HEK293 (cell line): ENCODE measurements around the gene PRPF6.

Experiments used
- CTCF ChIA-PET: fragments of 350-600 bp; formaldehyde crosslinking; extraction: SDS; loops from one replicate; lab custom pipeline; 2021; ENCODE audit warnings: antibody characterized with exemption; lab: Yijun Ruan, JAX
- POLR2A ChIA-PET: fragments of 300-600 bp; formaldehyde crosslinking; extraction: SDS; loops from one replicate; lab custom pipeline; 2020; ENCODE audit warnings: antibody characterized with exemption, inconsistent platforms; lab: Yijun Ruan, JAX
- H3K27ac ChIP-seq: fragments of 200-500 bp; sonication (Bioruptor generic); 2 replicates; pipeline ENCODE4 v1.5.1; 2014; ENCODE audit warnings: low read depth, low read length, control low read depth, inconsistent platforms; ENCODE audit errors: extremely low read depth
- H3K36me3 ChIP-seq, 2 experiments: fragments of 200-500 bp in 1 of 2; sonication (Bioruptor generic) in 1 of 2; 1 replicate in 1 of 2; 2 replicates in 1 of 2; pipeline ENCODE4 v1.5.1; 2014 to 2017; ENCODE audit warnings: inconsistent platforms in 2 of 2, low read length in 2 of 2; ENCODE audit not compliant: control insufficient read depth in 2 of 2, insufficient read depth in 1 of 2
- H3K4me1 ChIP-seq: fragments of 200-500 bp; sonication (Bioruptor generic); 2 replicates; pipeline ENCODE4 v1.5.1; 2014; ENCODE audit warnings: mild to moderate bottlenecking, low read length, inconsistent platforms; ENCODE audit not compliant: control insufficient read depth, insufficient read depth
- H3K4me3 ChIP-seq: 2 replicates; pipeline ENCODE4 v1.5.1; 2011; ENCODE audit warnings: low read depth, mild to moderate bottlenecking, control low read depth, low read length, moderate library complexity
- H3K9me3 ChIP-seq: fragments of 200-500 bp; sonication (Bioruptor generic); 2 replicates; pipeline ENCODE4 v1.5.1; 2014; ENCODE audit warnings: low read depth, low read length, inconsistent platforms; ENCODE audit not compliant: control insufficient read depth, insufficient read depth
- GFI1B ChIP-seq: fragments of 450-650 bp; formaldehyde crosslinking; IDR thresholded peaks from 2 replicates; pipeline ENCODE4 v1.5.1; 2016; ENCODE audit warnings: missing biosample characterization, missing genetic modification characterization
- GLIS1 ChIP-seq: fragments of 450-650 bp; formaldehyde crosslinking; IDR thresholded peaks from 2 replicates; pipeline ENCODE4 v1.5.1; 2016; ENCODE audit warnings: missing biosample characterization, missing genetic modification characterization
- GLIS2 ChIP-seq: fragments of 450-650 bp; formaldehyde crosslinking; IDR thresholded peaks from 2 replicates; pipeline ENCODE4 v1.5.1; 2016; ENCODE audit warnings: missing biosample characterization, missing genetic modification characterization
- MYNN ChIP-seq: fragments of 450-650 bp; formaldehyde crosslinking; IDR thresholded peaks from 2 replicates; pipeline ENCODE4 v1.5.1; 2016; ENCODE audit warnings: missing biosample characterization, missing genetic modification characterization, borderline replicate concordance
- MZF1 ChIP-seq: fragments of 450-650 bp; formaldehyde crosslinking; IDR thresholded peaks from 2 replicates; pipeline ENCODE4 v1.5.1; 2017; ENCODE audit warnings: missing biosample characterization, missing genetic modification characterization, borderline replicate concordance
- RBAK ChIP-seq: fragments of 450-650 bp; formaldehyde crosslinking; IDR thresholded peaks from 2 replicates; pipeline ENCODE4 v1.5.1; 2016; ENCODE audit warnings: missing biosample characterization, missing genetic modification characterization
- SCRT1 ChIP-seq: fragments of 450-650 bp; formaldehyde crosslinking; IDR thresholded peaks from 2 replicates; pipeline ENCODE4 v1.5.1; 2016; ENCODE audit warnings: missing biosample characterization, missing genetic modification characterization, borderline replicate concordance
- WT1 ChIP-seq: fragments of 450-650 bp; formaldehyde crosslinking; IDR thresholded peaks from 2 replicates; pipeline ENCODE4 v1.5.1; 2016; ENCODE audit warnings: missing biosample characterization, missing genetic modification characterization
- ZBTB17 ChIP-seq: fragments of 450-650 bp; formaldehyde crosslinking; IDR thresholded peaks from 2 replicates; pipeline ENCODE4 v1.5.1; 2016; ENCODE audit warnings: missing biosample characterization, missing genetic modification characterization
- ZNF155 ChIP-seq: fragments of 450-650 bp; formaldehyde crosslinking; IDR thresholded peaks from 2 replicates; pipeline ENCODE4 v1.5.1; 2016; ENCODE audit warnings: missing biosample characterization, missing genetic modification characterization
- ZNF16 ChIP-seq: fragments of 450-650 bp; formaldehyde crosslinking; IDR thresholded peaks from 2 replicates; pipeline ENCODE4 v1.5.1; 2016; ENCODE audit warnings: low read depth, missing biosample characterization, missing genetic modification characterization
- ZNF175 ChIP-seq: fragments of 450-650 bp; formaldehyde crosslinking; IDR thresholded peaks from 2 replicates; pipeline ENCODE4 v1.5.1; 2016; ENCODE audit warnings: missing biosample characterization, missing genetic modification characterization
- ZNF18 ChIP-seq: fragments of 450-650 bp; formaldehyde crosslinking; IDR thresholded peaks from 2 replicates; pipeline ENCODE4 v1.5.1; 2016; ENCODE audit warnings: missing biosample characterization, missing genetic modification characterization
- ZNF2 ChIP-seq: fragments of 450-650 bp; formaldehyde crosslinking; IDR thresholded peaks from 2 replicates; pipeline ENCODE4 v1.5.1; 2016; ENCODE audit warnings: missing biosample characterization, missing genetic modification characterization
- ZNF202 ChIP-seq: fragments of 450-650 bp; formaldehyde crosslinking; IDR thresholded peaks from 2 replicates; pipeline ENCODE4 v1.5.1; 2016; ENCODE audit warnings: missing biosample characterization, missing genetic modification characterization, borderline replicate concordance
- ZNF211 ChIP-seq: fragments of 450-650 bp; formaldehyde crosslinking; IDR thresholded peaks from 2 replicates; pipeline ENCODE4 v1.5.1; 2016; ENCODE audit warnings: low read depth, missing biosample characterization, missing genetic modification characterization
- ZNF302 ChIP-seq: fragments of 450-650 bp; formaldehyde crosslinking; IDR thresholded peaks from 2 replicates; pipeline ENCODE4 v1.5.1; 2016; ENCODE audit warnings: missing biosample characterization, missing genetic modification characterization, low read depth
- ZNF544 ChIP-seq: fragments of 450-650 bp; formaldehyde crosslinking; IDR thresholded peaks from 2 replicates; pipeline ENCODE4 v1.5.0; 2017; ENCODE audit warnings: missing biosample characterization, missing genetic modification characterization
- ZNF571 ChIP-seq: fragments of 450-650 bp; formaldehyde crosslinking; IDR thresholded peaks from 2 replicates; pipeline ENCODE4 v1.5.0; 2017; ENCODE audit warnings: missing biosample characterization, missing genetic modification characterization
- ZNF621 ChIP-seq: fragments of 450-650 bp; formaldehyde crosslinking; IDR thresholded peaks from 2 replicates; pipeline ENCODE4 v1.5.1; 2017; ENCODE audit warnings: missing biosample characterization, missing genetic modification characterization
- ZNF701 ChIP-seq: fragments of 450-650 bp; formaldehyde crosslinking; IDR thresholded peaks from 2 replicates; pipeline ENCODE4 v1.5.1; 2016; ENCODE audit warnings: missing biosample characterization, missing genetic modification characterization
- ZNF768 ChIP-seq: fragments of 450-650 bp; formaldehyde crosslinking; IDR thresholded peaks from 2 replicates; pipeline ENCODE4 v1.5.1; 2018; ENCODE audit warnings: missing biosample characterization, mild to moderate bottlenecking, missing genetic modification characterization
- TF ChIP-seq, protein P1 (sequence below): fragments of 450-650 bp; formaldehyde crosslinking; IDR thresholded peaks from 2 replicates; pipeline ENCODE4 v1.5.1; 2016; ENCODE audit warnings: missing biosample characterization, missing genetic modification characterization
- TF ChIP-seq, protein P2 (sequence below): fragments of 450-650 bp; formaldehyde crosslinking; IDR thresholded peaks from 2 replicates; pipeline ENCODE4 v1.5.1; 2017; ENCODE audit warnings: missing biosample characterization, missing genetic modification characterization

The PRPF6 gene

DNA sequence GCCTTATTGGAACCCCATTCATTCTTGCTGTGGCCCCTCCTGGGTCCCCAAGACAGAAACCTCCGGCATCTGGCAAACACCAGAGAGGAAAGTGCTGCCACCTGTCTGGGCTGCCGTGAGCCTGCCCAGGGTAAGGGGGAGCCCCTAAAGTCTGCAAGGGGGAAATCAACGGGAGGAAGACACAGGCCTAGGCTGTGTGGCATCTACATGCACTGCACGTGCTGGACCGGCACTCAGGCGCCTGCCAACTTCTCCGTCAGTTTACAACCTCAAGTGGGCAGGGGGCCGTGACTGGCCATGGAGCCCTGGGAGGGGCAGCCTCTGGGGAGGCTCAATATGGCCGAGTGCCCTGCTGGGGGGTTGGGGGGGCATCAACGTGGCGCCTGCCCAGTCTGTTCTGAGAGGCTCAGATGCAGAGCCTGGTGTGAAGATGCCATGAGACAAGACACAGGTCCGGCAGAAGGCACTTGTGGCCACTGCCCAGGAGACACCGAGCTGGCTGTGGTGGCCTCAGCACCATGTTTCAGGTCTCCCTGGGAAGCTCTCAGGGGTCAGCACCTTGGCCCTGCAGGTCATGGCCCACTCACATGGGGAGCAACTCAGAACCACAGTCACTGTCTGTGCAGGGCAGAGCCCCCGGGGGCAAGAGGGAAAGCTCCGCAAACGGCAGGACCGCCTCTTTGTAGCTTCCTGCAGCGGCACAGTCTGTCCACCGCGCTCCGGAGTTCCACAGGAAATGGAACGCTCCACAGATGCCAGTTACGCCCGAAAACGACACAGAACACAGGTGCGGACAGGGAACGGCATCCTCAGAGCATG lies 33.1 kb upstream of the PRPF6 start:
- no peak overlapping the region for H3K4me3 ChIP-seq
- H3K4me1 ChIP-seq, result peaks cover 3% of the 10 kb centered on the region; the same call in 1 of the 2 replicates
- H3K36me3 ChIP-seq, result peaks cover 0 to 41% of the 10 kb centered on the region in 2 experiments; a peak in 1 of 3 replicates
- ChIA-PET CTCF (interaction anchor here (0.6 to 0.7 kb wide), 2 partner anchors 91 to 197 kb away, joined by 3 to 4 read pairs; no protein-coding TSS in a partner anchor), POLR2A (no interaction called here)
- TF ChIP-seq ZNF175 (tag by site-specific recombination) (no peak), MYNN (tag by site-specific recombination) (no peak), ZNF16 (tag by site-specific recombination) (no peak), ZNF202 (no peak), ZBTB17 (tag by site-specific recombination) (no peak), ZNF621 (tag by site-specific recombination) (no peak), ZNF571 (tag by site-specific recombination) (no peak), WT1 (no peak), SCRT1 (tag by site-specific recombination) (no peak)
- no peaks in the 10 kb centered on the region for H3K9me3 ChIP-seq
- H3K27ac ChIP-seq, result no peak overlapping the region

- H3K9me3 ChIP-seq, result no peaks in the 10 kb centered on the region
- H3K4me3 ChIP-seq, result no peak overlapping the region
- POLR2A ChIA-PET, result no interaction called here
- peaks cover 3% of the 10 kb centered on the region; the same call in 1 of the 2 replicates for H3K4me1 ChIP-seq
- peaks cover 0 to 11% of the 10 kb centered on the region in 2 experiments; a peak in 1 of 3 replicates for H3K36me3 ChIP-seq
- H3K27ac ChIP-seq, result no peak overlapping the region
- CTCF ChIA-PET, result interaction anchor here (0.7 to 1.4 kb wide), 3 partner anchors 8 to 176 kb away, joined by 3 read pairs; no protein-coding TSS in a partner anchor
- TF ChIP-seq ZNF18 (tag by site-specific recombination), result peak; percentile 46; the same call in 1 of the 2 replicates
- peak; percentile 36; the same call in 1 of the 2 replicates for TF ChIP-seq GLIS2
- no peak for TF ChIP-seq ZBTB17 (tag by site-specific recombination)
Observed at GRCh38 chr20:63950701-63951397, 30.1 kb upstream of the PRPF6 start.

DNA sequence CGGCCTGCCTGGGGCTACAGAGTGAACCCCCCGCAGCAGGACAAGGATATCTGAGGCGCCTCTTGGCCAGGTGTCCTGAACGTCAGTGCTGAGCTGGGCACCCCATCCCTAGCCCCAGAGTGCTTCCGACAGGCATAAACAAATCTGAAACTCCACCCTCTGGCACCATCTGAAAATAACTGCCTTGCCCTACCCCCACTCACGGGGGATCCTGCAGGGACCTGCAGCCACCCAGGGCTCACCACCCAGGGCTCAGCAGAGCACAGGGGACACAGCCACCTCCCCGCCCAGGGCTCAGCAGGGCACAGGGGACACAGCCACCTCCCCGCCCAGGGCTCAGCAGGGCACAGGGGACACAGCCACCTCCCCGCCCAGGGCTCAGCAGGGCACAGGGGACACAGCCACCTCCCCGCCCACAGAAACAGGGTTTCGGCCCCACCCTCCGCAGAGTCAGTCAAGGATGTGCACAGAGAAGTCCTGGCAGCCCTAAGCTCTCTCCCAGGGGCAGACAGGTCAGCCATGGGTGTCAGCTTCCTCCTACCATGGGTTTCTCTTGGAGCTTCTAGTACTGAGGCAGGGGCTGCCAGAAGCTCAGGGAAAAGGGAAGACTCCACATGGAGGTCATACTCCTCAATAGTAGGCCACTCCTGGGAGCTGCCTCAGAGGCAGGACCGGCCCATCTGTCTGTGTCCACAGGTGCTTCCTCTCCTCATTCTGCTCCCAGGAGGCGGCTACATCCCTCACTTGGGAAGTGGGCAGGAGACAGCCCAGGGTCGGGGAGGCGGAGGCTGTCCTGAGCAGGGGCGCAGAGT lies 29.3 kb upstream of the PRPF6 start:
- ChIA-PET CTCF (interaction anchor here (0.6 to 1.4 kb wide), 4 partner anchors 8 to 177 kb away, joined by 3 read pairs; no protein-coding TSS in a partner anchor), POLR2A (no interaction called here)
- no peak overlapping the region for H3K4me3 ChIP-seq
- peaks cover 0 to 5% of the 10 kb centered on the region in 2 experiments; a peak in 1 of 3 replicates for H3K36me3 ChIP-seq
- peaks cover 3% of the 10 kb centered on the region; the same call in 1 of the 2 replicates for H3K4me1 ChIP-seq
- no peak overlapping the region for H3K27ac ChIP-seq
- no peaks in the 10 kb centered on the region for H3K9me3 ChIP-seq
- TF ChIP-seq, protein P1, sequence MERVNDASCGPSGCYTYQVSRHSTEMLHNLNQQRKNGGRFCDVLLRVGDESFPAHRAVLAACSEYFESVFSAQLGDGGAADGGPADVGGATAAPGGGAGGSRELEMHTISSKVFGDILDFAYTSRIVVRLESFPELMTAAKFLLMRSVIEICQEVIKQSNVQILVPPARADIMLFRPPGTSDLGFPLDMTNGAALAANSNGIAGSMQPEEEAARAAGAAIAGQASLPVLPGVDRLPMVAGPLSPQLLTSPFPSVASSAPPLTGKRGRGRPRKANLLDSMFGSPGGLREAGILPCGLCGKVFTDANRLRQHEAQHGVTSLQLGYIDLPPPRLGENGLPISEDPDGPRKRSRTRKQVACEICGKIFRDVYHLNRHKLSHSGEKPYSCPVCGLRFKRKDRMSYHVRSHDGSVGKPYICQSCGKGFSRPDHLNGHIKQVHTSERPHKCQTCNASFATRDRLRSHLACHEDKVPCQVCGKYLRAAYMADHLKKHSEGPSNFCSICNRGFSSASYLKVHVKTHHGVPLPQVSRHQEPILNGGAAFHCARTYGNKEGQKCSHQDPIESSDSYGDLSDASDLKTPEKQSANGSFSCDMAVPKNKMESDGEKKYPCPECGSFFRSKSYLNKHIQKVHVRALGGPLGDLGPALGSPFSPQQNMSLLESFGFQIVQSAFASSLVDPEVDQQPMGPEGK (tag by site-specific recombination), result no peak
- TF ChIP-seq ZNF155 (tag by site-specific recombination) (no peak), ZNF768 (no peak), ZNF701 (tag by site-specific recombination) (no peak), GLIS1 (tag by site-specific recombination) (peak; percentile 97), GFI1B (no peak), RBAK (tag by site-specific recombination) (no peak), ZNF544 (tag by site-specific recombination) (no peak), ZNF302 (tag by site-specific recombination) (no peak), ZNF2 (tag by site-specific recombination) (no peak), MZF1 (tag by site-specific recombination) (no peak), ZNF211 (tag by site-specific recombination) (no peak)
- TF ChIP-seq, protein P2, sequence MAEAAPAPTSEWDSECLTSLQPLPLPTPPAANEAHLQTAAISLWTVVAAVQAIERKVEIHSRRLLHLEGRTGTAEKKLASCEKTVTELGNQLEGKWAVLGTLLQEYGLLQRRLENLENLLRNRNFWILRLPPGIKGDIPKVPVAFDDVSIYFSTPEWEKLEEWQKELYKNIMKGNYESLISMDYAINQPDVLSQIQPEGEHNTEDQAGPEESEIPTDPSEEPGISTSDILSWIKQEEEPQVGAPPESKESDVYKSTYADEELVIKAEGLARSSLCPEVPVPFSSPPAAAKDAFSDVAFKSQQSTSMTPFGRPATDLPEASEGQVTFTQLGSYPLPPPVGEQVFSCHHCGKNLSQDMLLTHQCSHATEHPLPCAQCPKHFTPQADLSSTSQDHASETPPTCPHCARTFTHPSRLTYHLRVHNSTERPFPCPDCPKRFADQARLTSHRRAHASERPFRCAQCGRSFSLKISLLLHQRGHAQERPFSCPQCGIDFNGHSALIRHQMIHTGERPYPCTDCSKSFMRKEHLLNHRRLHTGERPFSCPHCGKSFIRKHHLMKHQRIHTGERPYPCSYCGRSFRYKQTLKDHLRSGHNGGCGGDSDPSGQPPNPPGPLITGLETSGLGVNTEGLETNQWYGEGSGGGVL (tag by site-specific recombination), result no peak
